Measurements from ENCODE around the gene DHX8. TPM values are rescaled to one million over a fixed set of nuclear protein-coding genes. Genes with fewer than 3 reads are reported as not detected.

DHX8 gene
- total and polyA plus RNA-seq, 10 donors, result 20.4 to 63.3 (median 44.7) TPM

- 68 to 83% (median 73%) methylated on average over 11 of the region's 11 CpGs for WGBS, 5 donors
- no peak for DNase-seq
These were observed 30.4 kb upstream of the DHX8 start for GRCh38 chr17:43453331-43453812.

GRCh38 chr17:43454868-43455267 is 28.9 kb upstream of the DHX8 start:
- no peak overlapping the region for H3K27ac ChIP-seq
- no peaks in the 10 kb centered on the region for H3K9me3 ChIP-seq
- H3K36me3 ChIP-seq, result no peaks in the 10 kb centered on the region
- DNase-seq, result no peak
- intact Hi-C loops (cut with DNase I; ENCODE audit: low total_unique reads), result no loop called here
- H3K4me1 ChIP-seq, result peaks cover 7 to 39% (median 19%) of the 10 kb centered on the region in 6 donors
- WGBS, 5 donors, result 71 to 89% (median 80%) methylated on average over 1 of the region's 1 CpG
- TF ChIP-seq CTCF (IDR thresholded peaks at IDR 0.05 in 8 of 11, conservative IDR thresholded peaks at IDR 0.05 in 3 of 11) (no peak), POLR2AphosphoS5 (IDR thresholded peaks at IDR 0.05) (no peak), POLR2A (IDR thresholded peaks at IDR 0.05) (no peak)
- H3K4me3 ChIP-seq, result no peak overlapping the region
- peaks cover 0 to 38% (median 5%) of the 10 kb centered on the region in 7 donors for H3K27me3 ChIP-seq (replicated peaks in 1 of 7)

More at GRCh38 chr17:43453331-43453812, 30.4 kb upstream of the DHX8 start:
- no peak overlapping the region for H3K4me3 ChIP-seq
- H3K27me3 ChIP-seq (replicated peaks in 1 of 7), result peaks cover 0 to 39% (median 5%) of the 10 kb centered on the region in 7 donors
- intact Hi-C loops (cut with DNase I; ENCODE audit: low total_unique reads), result no loop called here
- H3K36me3 ChIP-seq, result no peaks in the 10 kb centered on the region
- TF ChIP-seq POLR2AphosphoS5 (IDR thresholded peaks at IDR 0.05), result peak in 1 of 3 donors; percentile 23
- TF ChIP-seq POLR2A (IDR thresholded peaks at IDR 0.05), result no peak
- TF ChIP-seq CTCF (IDR thresholded peaks at IDR 0.05 in 8 of 11, conservative IDR thresholded peaks at IDR 0.05 in 3 of 11), result no peak
- peaks cover 7 to 30% (median 15%) of the 10 kb centered on the region in 6 donors for H3K4me1 ChIP-seq
- H3K27ac ChIP-seq, result peak overlapping the region in 1 of 8 donors; percentile 4
- H3K9me3 ChIP-seq, result no peaks in the 10 kb centered on the region

- no peaks in the 10 kb centered on the region for H3K9me3 ChIP-seq
- DNase-seq, result no peak
- no peaks in the 10 kb centered on the region for H3K36me3 ChIP-seq
- peaks cover 7 to 39% (median 19%) of the 10 kb centered on the region in 6 donors for H3K4me1 ChIP-seq
- no peak overlapping the region for H3K4me3 ChIP-seq
- 88 to 96% (median 90%) methylated on average over 6 of the region's 6 CpGs for WGBS, 5 donors
- TF ChIP-seq POLR2A (IDR thresholded peaks at IDR 0.05), result no peak
- TF ChIP-seq POLR2AphosphoS5 (IDR thresholded peaks at IDR 0.05), result no peak
- TF ChIP-seq CTCF (IDR thresholded peaks at IDR 0.05 in 8 of 11, conservative IDR thresholded peaks at IDR 0.05 in 3 of 11), result no peak
- peaks cover 0 to 50% (median 5%) of the 10 kb centered on the region in 7 donors for H3K27me3 ChIP-seq (replicated peaks in 1 of 7)
- intact Hi-C loops (cut with DNase I; ENCODE audit: low total_unique reads), result no loop called here
- H3K27ac ChIP-seq, result peak overlapping the region in 3 of 8 donors; percentile 22 to 30 (median 26)
These were observed 27.7 kb upstream of the DHX8 start for GRCh38 chr17:43456029-43456428.

GRCh38 chr17:43456661-43457361 is 27.0 kb upstream of the DHX8 start:
- Histone ChIP-seq H3K9me3 (no peaks in the 10 kb centered on the region), H3K4me3 (no peak overlapping the region), H3K27me3 (replicated peaks in 1 of 7) (peaks cover 0 to 57% (median 5%) of the 10 kb centered on the region in 7 donors), H3K27ac (peak overlapping the region in 5 of 8 donors; percentile 22 to 61 (median 46)), H3K4me1 (peaks cover 7 to 39% (median 19%) of the 10 kb centered on the region in 6 donors), H3K36me3 (no peaks in the 10 kb centered on the region)
- intact Hi-C loops (cut with DNase I; ENCODE audit: low total_unique reads), result no loop called here
- no peak for DNase-seq
- WGBS, 5 donors, result 24 to 45% (median 25%) methylated on average over 7 of the region's 7 CpGs
- TF ChIP-seq POLR2AphosphoS5 (IDR thresholded peaks at IDR 0.05), result peak in 2 of 3 donors; percentile 53 to 76
- no peak for TF ChIP-seq CTCF (IDR thresholded peaks at IDR 0.05 in 8 of 11, conservative IDR thresholded peaks at IDR 0.05 in 3 of 11)

Measured in spleen (tissue), 11 donors.